ENCODE results near the gene VPS33B.
"Not testable (repeated sequence)": the region's sequence is repeated elsewhere in the genome, so short reads cannot be mapped to it uniquely, and the experiment has no call there.

Gene VPS33B

GRCh38 chr15:91027677-91028076 is 5.3 kb upstream of the VPS33B start:
- no peak for DNase-seq

GRCh38 chr15:91023720-91024119 is 1.3 kb upstream of the VPS33B start:
- no peak for DNase-seq

- DNase-seq = no peak
Observed at GRCh38 chr15:91022832-91023129, 387 bp upstream of the VPS33B start.

DNA sequence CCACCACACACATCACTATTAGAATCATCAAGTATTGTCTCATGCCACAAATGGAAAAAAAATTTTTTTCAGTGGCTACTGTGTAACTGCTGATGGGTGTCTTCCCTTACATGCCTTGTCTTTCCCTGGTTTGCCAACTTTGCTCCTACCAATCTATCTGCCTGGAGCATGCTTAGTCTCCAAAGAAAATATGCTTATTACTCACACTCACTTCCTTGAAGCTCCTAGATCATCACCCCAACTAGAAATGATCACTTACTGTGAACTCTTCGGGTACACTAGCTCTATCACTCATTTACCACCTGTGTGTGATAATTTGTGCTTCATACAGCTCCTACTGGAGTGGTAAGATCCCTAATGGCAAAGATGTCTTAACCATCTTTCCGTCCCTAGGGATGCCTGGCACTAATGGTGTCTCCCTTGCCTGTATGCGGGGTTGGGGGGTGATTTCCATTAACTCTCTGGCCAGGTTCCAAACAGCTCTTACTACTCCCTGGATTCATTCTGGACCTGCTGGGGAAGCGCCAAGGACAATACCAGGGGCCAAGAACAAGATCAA is 799 bp downstream of the VPS33B start:
- DNase-seq = no peak

DNA sequence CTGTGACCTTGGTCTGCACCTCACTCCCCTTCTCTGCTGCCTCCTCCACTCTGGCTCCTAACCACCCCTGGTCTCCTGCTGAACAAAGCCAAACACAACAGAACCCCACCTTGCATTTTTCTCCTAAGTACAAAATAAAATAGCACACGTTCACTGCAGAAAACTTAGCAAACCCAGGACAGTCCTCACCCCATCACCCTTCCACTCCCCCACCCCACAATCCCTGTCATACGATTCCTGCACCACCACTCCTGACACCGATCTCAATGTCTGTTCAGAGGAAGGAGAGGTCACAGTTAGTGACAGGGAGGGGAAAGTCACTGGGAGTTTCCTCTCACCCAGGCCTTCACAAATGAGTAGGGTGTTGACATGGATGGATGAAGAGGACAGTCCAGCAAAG is 4.2 kb downstream of the VPS33B start:
- DNase-seq = no peak

GRCh38 chr15:91017716-91018115 is 4.7 kb downstream of the VPS33B start:
- no peak for DNase-seq

DNA sequence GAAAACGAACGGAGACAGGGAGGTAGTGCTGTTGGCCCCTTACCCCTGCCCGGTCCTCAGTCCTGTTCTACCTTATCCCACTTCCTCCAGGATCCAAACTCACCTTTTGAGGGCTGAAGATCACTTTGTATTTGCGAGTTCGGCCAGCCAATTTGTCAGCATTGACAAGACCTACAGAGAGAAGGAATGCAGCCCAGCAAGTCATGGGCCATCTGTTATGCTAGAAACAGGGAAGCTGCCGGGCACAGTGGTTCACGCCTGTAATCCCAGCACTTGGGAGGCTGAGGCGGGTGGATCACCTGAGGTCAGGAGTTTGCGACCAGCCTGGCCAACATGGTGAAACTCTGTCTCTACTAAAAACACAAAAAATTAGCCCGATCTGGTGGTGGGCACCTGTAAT is 8.7 kb downstream of the VPS33B start:
- not testable (repeated sequence) for DNase-seq

DNA sequence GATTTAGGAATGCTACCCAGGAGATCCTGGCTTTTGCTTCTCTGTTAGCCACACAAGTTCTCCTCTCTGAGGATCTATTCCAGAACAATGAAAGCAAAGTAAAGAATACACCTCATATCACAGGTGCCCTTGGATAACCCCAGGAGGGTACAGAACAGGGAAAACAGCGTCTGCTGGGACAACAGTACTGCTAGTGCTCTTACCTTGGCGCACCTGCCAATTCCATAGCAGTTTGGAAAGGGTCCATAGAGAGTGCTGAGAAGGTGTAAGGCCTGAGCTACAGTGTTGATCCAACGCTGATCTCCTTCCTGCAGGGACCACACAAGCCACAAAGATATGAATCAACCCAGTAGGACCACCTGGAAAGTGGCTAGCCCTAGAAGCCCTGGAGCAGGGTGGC is 15.1 kb downstream of the VPS33B start:
- no peak for DNase-seq

DNA sequence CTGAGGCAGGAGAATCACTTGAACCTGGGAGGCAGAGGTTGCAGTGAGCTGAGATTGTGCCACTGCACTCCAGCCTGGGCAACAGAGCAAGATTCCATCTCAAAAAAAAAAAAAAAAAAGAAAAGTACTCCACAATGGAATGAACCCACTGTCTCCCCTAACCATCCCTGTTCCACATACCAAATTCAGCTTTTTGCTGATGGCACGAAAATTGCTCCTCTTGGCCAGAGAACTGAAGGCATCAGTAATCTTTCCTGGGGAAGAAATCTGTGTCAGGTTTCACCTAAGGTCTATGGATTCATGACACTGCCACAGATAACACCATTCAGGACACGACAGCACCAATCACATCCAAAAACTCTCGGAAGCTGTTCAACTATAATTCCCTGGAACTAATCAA is 21.2 kb downstream of the VPS33B start:
- DNase-seq = no peak

GRCh38 chr15:90998737-90999136 is 23.7 kb downstream of the VPS33B start:
- no peak for DNase-seq

DNA sequence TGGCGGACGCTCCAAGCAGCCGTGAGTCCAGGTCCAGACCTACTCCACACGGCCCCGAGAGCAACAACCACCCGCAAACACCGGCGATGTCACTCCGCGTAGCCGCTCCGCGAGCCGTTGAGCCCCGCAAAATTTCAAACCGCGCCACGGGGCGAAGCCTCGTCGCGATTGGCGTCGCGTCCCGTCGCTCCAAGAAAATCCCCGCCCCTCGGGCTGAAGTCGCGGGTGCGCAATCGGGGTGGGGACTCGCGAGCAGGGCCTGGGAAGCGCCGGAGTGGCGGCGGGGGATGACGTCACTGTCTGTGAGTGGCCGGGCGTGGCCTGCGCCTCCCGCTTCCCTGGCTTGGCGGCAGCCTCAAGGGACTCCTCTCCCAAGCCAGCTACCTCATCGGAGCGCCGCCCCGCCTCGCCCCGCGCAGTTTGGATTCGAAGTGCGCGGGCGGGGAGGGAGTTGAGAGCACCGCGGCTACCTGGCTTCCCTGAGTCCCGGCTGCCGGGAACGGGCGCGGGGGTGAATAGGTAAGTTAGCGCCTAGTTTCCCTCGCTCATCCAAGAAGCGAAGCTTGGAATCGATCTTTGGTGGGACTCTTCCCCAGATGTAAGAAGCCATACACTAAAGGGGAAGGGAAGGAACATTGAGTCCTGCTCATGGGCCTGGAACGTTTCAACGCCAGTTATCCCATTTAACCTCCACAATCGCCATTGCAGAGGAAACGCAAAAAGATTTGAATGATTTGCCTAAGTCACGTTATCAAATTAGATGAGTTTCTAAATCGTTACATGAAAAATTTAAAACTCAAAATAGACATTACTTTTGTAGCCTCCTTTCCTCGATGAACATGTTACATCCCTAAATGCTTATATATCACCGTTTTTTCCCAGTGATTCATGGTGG is 27.7 kb downstream of the VPS33B start, which contains the start of gene PRC1:
TSS of gene PRC1 (minus strand) at position 119 of the 895 bp plus-strand sequence. CDS start at position 1, 118 bp downstream.
- DNase-seq = peak; percentile 88

DNA sequence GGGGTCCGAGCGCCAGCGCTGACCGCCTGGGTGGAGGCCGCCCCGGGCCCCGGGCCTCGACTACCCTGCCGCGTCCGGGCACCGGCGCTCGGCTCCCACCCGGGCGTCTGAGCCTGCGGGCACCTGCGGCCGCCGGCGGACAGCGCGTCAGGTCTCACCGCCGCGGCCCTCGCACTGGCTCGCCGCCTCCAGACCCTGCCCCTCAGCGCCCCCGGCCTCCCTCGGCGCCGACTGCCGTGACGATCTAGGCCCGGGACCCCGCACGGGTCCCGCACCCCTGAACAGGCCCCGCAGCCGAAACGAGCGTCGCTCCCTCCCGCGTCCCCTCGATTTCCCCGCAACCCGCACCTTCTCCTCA is 28.4 kb downstream of the VPS33B start:
- DNase-seq = no peak

- DNase-seq = no peak
Observed at GRCh38 chr15:90991587-90992285, 30.7 kb downstream of the VPS33B start.

GRCh38 chr15:90990446-90990845 is 31.9 kb downstream of the VPS33B start:
- no peak for DNase-seq

DNA sequence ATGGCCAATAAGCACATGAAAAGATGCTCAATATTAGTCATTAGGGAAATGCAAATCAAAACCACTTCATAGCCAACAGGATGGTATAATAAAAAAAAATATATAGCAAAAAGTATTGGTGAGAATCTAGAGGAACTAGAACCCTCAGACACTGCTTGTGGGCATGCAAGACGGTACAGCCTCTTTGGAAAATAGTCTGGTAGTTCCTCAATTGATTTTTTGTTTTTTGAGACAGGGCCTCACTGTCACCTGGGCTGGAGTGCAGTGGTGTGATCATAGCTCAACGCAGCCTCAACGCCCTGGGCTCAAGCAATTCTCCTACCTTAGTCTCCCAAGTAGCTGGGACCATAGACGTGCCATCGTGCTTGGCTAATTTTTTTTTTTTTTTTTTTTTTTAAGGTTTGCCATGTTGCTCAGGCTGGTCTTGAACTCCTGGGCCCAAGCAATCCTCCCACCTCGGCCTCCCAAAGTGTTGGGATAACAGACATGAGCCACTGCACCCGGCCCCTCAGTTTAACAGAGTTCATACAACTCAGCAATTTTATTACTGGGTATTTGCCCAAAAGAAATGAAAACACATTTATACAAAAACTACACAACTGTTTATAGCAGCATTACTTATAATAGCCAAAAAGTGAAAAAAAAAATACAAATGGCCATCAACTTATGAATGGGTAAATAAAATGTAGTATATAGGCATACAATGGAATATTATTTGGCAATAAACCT is 33.2 kb downstream of the VPS33B start:
- DNase-seq = no peak

DNA sequence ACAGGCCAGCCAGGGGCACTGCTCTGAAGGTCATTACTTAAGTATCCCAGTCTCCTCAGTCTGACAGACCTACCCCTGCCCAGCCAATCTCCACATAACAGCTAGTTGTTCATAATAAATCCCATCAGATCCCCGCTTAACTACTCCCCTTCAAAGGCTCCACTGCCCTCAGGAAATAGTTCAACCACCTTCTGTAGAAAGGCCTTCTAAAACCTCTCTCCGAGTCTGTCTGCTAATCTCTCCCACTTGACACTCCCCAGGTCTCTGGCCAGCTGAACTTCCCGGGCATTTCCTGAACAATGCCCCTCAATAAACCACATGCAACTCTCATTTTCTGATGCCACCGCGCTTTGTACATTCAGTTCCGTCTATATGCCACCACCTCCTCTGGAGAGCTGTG is 34.1 kb downstream of the VPS33B start:
- no peak for DNase-seq

GRCh38 chr15:90987561-90988141 is 34.7 kb downstream of the VPS33B start:
- DNase-seq = no peak

- DNase-seq = no peak
Observed at GRCh38 chr15:90986790-90987507, 35.4 kb downstream of the VPS33B start.

- no peak for DNase-seq
Observed at GRCh38 chr15:90982135-90982534, 40.3 kb downstream of the VPS33B start.

DNA sequence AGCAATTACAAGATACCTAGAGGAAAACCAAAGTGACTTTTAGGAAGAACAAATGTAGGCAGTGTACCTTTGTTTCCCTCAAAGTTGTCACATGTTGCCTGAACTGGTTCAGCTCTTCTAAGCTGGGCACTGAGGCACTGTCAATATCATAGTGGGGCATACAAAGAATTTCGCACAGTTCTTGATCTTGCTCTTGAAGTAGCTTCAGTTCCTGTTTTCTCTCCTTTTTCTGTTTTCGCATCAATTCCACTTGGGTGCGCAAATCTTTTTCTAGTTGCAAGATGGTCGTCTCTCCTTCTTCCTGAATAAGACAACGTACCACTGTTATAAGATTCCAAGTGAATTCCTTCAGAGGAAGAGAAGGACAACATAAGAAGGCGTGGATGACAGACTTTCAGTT is 40.7 kb downstream of the VPS33B start:
- no peak for DNase-seq

DNA sequence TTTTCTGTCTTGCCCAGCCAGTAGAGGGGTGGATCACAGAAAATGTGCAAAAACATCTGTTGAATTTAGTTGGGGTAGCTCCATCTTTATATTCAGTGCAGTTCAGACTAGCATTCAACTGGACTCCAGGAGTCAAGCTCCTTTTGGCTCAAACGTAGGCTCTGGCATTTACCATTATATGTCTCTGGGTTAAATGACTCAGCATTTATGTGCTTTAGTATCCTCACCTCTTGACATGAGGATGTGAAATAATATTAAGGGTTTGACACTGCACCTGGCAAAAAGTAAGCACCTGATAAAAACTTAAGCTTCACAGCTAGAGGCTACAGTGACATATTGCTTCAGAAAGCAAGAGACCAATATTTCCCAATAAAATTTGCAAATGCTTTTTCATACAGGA is 42.8 kb downstream of the VPS33B start:
- no peak for DNase-seq

DNA sequence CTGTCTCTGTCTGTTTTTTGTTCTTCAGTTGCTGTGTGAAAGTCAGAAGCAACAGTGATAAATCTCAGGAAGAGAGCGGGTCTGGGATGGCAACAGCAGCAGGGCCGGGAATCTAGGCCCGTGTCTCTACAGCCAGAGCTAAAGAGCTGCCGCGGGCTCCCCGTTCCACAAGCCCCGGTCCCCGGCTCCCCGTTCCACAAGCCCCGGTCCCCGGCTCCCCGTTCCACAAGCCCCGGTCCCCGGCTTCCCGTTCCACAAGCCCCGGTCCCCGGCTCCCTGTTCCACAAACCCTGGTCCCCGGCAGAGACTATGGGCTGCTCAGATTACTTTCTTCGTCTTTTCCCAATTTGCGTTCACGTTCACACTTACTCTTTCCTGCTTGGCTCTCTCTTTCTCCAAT is 48.2 kb downstream of the VPS33B start:
- no peak for DNase-seq
